ENCODE results near the gene FLNB. TPM values are rescaled to one million over a fixed set of nuclear protein-coding genes. Genes with fewer than 3 reads are reported as not detected.

FLNB gene
- polyA plus RNA-seq, 1 donor from 2014 or later = 10.3 TPM

DNA sequence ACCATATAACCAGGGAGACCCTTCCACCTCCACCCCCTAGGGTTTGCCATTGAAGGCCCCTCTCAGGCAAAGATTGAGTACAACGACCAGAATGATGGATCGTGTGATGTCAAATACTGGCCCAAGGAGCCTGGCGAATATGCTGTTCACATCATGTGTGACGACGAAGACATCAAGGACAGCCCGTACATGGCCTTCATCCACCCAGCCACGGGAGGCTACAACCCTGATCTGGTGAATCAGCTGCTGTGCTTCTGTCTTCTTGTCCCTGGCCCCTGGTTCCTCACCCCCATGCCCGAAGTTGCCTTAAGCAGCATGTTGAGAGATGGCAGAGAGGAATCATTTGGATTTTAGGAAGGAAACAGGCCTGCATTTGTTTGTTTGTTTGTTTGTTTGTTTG lies 98.4 kb downstream of the FLNB start:
- H3K36me3 ChIP-seq (ENCODE audit: insufficient read depth, low read length) = peaks cover 9% of the 10 kb centered on the region

DNA sequence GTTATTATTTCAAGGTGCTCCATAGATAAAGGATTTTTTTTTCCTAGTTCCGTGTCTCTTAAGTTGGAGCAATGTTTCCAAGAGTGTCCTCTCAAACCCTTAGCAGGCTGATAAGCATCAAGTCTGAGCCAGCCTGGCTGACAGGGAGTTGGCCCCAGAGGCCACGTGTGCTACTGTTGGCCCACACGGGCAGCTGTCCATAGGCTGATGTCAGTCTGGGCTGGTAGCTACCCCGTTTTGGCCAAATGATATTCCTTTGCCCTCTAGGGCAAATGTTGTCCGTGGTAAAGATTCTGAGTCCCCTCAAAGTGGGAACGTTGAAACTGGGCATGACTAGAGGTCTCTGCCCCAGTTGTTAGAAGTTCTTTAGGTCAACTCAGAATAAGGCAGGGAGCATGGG lies 99.4 kb downstream of the FLNB start:
- Histone ChIP-seq H3K36me3 (ENCODE audit: insufficient read depth, low read length) (peaks cover 9% of the 10 kb centered on the region), H3F3A (ENCODE audit: insufficient read depth, low read length, poor library complexity, severe bottlenecking) (no peaks in the 10 kb centered on the region), H4K20me1 (ENCODE audit: insufficient read depth) (no peaks in the 10 kb centered on the region), H3K9ac (ENCODE audit: low read length) (no peak overlapping the region), H3K79me2 (replicated peaks; ENCODE audit: insufficient read depth, low read length) (no peaks in the 10 kb centered on the region), H3K9me3 (ENCODE audit: low read length) (no peaks in the 10 kb centered on the region), H2AFZ (ENCODE audit: low read depth, low read length) (no peak overlapping the region), H3K27ac (ENCODE audit: low read length) (no peak overlapping the region), H3K9me2 (ENCODE audit: insufficient read depth, low read length) (no peaks in the 10 kb centered on the region), H3K4me2 (ENCODE audit: low read length) (no peak overlapping the region), H3K4me3 (ENCODE audit: low read length) (no peak overlapping the region), H3K27me3 (ENCODE audit: insufficient read depth, low read depth, low read length) (no peaks in the 10 kb centered on the region)
- TF ChIP-seq, protein P1, sequence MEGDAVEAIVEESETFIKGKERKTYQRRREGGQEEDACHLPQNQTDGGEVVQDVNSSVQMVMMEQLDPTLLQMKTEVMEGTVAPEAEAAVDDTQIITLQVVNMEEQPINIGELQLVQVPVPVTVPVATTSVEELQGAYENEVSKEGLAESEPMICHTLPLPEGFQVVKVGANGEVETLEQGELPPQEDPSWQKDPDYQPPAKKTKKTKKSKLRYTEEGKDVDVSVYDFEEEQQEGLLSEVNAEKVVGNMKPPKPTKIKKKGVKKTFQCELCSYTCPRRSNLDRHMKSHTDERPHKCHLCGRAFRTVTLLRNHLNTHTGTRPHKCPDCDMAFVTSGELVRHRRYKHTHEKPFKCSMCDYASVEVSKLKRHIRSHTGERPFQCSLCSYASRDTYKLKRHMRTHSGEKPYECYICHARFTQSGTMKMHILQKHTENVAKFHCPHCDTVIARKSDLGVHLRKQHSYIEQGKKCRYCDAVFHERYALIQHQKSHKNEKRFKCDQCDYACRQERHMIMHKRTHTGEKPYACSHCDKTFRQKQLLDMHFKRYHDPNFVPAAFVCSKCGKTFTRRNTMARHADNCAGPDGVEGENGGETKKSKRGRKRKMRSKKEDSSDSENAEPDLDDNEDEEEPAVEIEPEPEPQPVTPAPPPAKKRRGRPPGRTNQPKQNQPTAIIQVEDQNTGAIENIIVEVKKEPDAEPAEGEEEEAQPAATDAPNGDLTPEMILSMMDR (IDR thresholded peaks at IDR 0.05; ENCODE audit: poor library complexity, severe bottlenecking) = no peak
- TF ChIP-seq, protein P2, sequence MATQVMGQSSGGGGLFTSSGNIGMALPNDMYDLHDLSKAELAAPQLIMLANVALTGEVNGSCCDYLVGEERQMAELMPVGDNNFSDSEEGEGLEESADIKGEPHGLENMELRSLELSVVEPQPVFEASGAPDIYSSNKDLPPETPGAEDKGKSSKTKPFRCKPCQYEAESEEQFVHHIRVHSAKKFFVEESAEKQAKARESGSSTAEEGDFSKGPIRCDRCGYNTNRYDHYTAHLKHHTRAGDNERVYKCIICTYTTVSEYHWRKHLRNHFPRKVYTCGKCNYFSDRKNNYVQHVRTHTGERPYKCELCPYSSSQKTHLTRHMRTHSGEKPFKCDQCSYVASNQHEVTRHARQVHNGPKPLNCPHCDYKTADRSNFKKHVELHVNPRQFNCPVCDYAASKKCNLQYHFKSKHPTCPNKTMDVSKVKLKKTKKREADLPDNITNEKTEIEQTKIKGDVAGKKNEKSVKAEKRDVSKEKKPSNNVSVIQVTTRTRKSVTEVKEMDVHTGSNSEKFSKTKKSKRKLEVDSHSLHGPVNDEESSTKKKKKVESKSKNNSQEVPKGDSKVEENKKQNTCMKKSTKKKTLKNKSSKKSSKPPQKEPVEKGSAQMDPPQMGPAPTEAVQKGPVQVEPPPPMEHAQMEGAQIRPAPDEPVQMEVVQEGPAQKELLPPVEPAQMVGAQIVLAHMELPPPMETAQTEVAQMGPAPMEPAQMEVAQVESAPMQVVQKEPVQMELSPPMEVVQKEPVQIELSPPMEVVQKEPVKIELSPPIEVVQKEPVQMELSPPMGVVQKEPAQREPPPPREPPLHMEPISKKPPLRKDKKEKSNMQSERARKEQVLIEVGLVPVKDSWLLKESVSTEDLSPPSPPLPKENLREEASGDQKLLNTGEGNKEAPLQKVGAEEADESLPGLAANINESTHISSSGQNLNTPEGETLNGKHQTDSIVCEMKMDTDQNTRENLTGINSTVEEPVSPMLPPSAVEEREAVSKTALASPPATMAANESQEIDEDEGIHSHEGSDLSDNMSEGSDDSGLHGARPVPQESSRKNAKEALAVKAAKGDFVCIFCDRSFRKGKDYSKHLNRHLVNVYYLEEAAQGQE (IDR thresholded peaks at IDR 0.05; ENCODE audit: borderline replicate concordance) = no peak
- TF ChIP-seq MXI1 (conservative IDR thresholded peaks at IDR 0.05; ENCODE audit: poor library complexity, severe bottlenecking) (no peak), EZH2 (IDR thresholded peaks at IDR 0.05; ENCODE audit: borderline replicate concordance, insufficient read depth, low read length, poor library complexity, severe bottlenecking) (no peak), RAD21 (conservative IDR thresholded peaks at IDR 0.05) (no peak), SMC3 (conservative IDR thresholded peaks at IDR 0.05; ENCODE audit: poor library complexity) (no peak), EP300 (conservative IDR thresholded peaks at IDR 0.05; ENCODE audit: poor library complexity, severe bottlenecking) (no peak), TAF1 (IDR thresholded peaks at IDR 0.05; ENCODE audit: low read depth) (no peak), POLR2AphosphoS5 (IDR thresholded peaks at IDR 0.05) (no peak)

More for the DNA sequence above, 98.4 kb downstream of the FLNB start:
- H3K27me3 ChIP-seq (ENCODE audit: insufficient read depth, low read depth, low read length) = no peaks in the 10 kb centered on the region
- no peaks in the 10 kb centered on the region for H3K9me2 ChIP-seq (ENCODE audit: insufficient read depth, low read length)
- no peak overlapping the region for H3K9ac ChIP-seq (ENCODE audit: low read length)
- no peak overlapping the region for H3K4me3 ChIP-seq (ENCODE audit: low read length)
- no peaks in the 10 kb centered on the region for H3K9me3 ChIP-seq (ENCODE audit: low read length)
- TF ChIP-seq RAD21 (conservative IDR thresholded peaks at IDR 0.05) = no peak
- TF ChIP-seq EP300 (conservative IDR thresholded peaks at IDR 0.05; ENCODE audit: poor library complexity, severe bottlenecking) = no peak
- no peak for TF ChIP-seq SMC3 (conservative IDR thresholded peaks at IDR 0.05; ENCODE audit: poor library complexity)
- TF ChIP-seq POLR2AphosphoS5 (IDR thresholded peaks at IDR 0.05) = no peak
- TF ChIP-seq, protein P1 (IDR thresholded peaks at IDR 0.05; ENCODE audit: poor library complexity, severe bottlenecking) = no peak
- TF ChIP-seq EZH2 (IDR thresholded peaks at IDR 0.05; ENCODE audit: borderline replicate concordance, insufficient read depth, low read length, poor library complexity, severe bottlenecking) = no peak
- TF ChIP-seq, protein P2 (IDR thresholded peaks at IDR 0.05; ENCODE audit: borderline replicate concordance) = no peak
- TF ChIP-seq TAF1 (IDR thresholded peaks at IDR 0.05; ENCODE audit: low read depth) = no peak
- TF ChIP-seq MXI1 (conservative IDR thresholded peaks at IDR 0.05; ENCODE audit: poor library complexity, severe bottlenecking) = no peak
- no peaks in the 10 kb centered on the region for H3F3A ChIP-seq (ENCODE audit: insufficient read depth, low read length, poor library complexity, severe bottlenecking)
- no peaks in the 10 kb centered on the region for H3K79me2 ChIP-seq (replicated peaks; ENCODE audit: insufficient read depth, low read length)
- no peak overlapping the region for H3K27ac ChIP-seq (ENCODE audit: low read length)
- no peaks in the 10 kb centered on the region for H4K20me1 ChIP-seq (ENCODE audit: insufficient read depth)
- no peak overlapping the region for H2AFZ ChIP-seq (ENCODE audit: low read depth, low read length)
- H3K4me2 ChIP-seq (ENCODE audit: low read length) = no peak overlapping the region
